Endothelial cell (in vitro differentiated cells): Measurements from ENCODE around the gene GAS6. TPM values are rescaled to one million over a fixed set of nuclear protein-coding genes. Genes with fewer than 3 reads are reported as not detected.

Source experiments
- DNase-seq: peaks from one replicate; pipeline ENCODE4 v3.0.0; 2021; ENCODE audit warnings: low spot score
- H3K27ac Mint-ChIP-seq: one replicate; pipeline ENCODE4 v1.8.0; 2021; ENCODE audit warnings: mixed read lengths, inconsistent platforms; ENCODE audit not compliant: unreplicated experiment
- H3K27me3 Mint-ChIP-seq: one replicate; pipeline ENCODE4 v1.8.0; 2021; ENCODE audit warnings: mild to moderate bottlenecking, moderate library complexity, mixed read lengths, inconsistent platforms; ENCODE audit not compliant: unreplicated experiment
- H3K36me3 Mint-ChIP-seq: one replicate; pipeline ENCODE4 v1.8.0; 2021; ENCODE audit warnings: mild to moderate bottlenecking, low read depth, mixed read lengths, inconsistent platforms; ENCODE audit not compliant: unreplicated experiment
- H3K4me1 Mint-ChIP-seq: one replicate; pipeline ENCODE4 v1.8.0; 2021; ENCODE audit warnings: mild to moderate bottlenecking, mixed read lengths, inconsistent platforms; ENCODE audit not compliant: unreplicated experiment
- H3K4me3 Mint-ChIP-seq: one replicate; pipeline ENCODE4 v1.8.0; 2021; ENCODE audit warnings: mild to moderate bottlenecking, mixed read lengths, inconsistent platforms; ENCODE audit not compliant: unreplicated experiment
- H3K9me3 Mint-ChIP-seq: one replicate; pipeline ENCODE4 v1.8.0; 2021; ENCODE audit warnings: mixed read lengths, inconsistent platforms; ENCODE audit not compliant: unreplicated experiment
- CTCF ChIP-seq: fragments of 200-600 bp; sonication (generic); IDR thresholded peaks from one replicate; pipeline ENCODE4 v1.5.0; 2021; ENCODE audit warnings: antibody characterized with exemption; ENCODE audit not compliant: unreplicated experiment
- total RNA-seq: library from RNA; stranded (reverse); fragmentation: NEBNext Ultra II Directional; extraction: Animal tissue kit (Norgen Biotek cat#: 25700); gene quantifications from one replicate; pipeline ENCODE4 v1.2.1, GENCODE V29; 2021; ENCODE audit not compliant: unreplicated experiment

Gene GAS6
- total RNA-seq, 1 donor from 2014 or later: 19.8 TPM

- no peak for DNase-seq
- Mint-ChIP-seq H3K4me3 (no peak overlapping the region), H3K27ac (no peak overlapping the region), H3K4me1 (peaks cover 9% of the 10 kb centered on the region), H3K9me3 (no peaks in the 10 kb centered on the region), H3K27me3 (peaks cover 6% of the 10 kb centered on the region), H3K36me3 (peaks cover 6% of the 10 kb centered on the region)
- TF ChIP-seq CTCF: no peak
Observed at GRCh38 chr13:113846636-113847318, 17.1 kb downstream of the GAS6 start.

GRCh38 chr13:113845723-113846635, 17.9 kb downstream of the GAS6 start:
- DNase-seq: no peak
- Mint-ChIP-seq H3K27ac (no peak overlapping the region), H3K36me3 (peaks cover 7% of the 10 kb centered on the region), H3K9me3 (no peaks in the 10 kb centered on the region), H3K4me3 (no peak overlapping the region), H3K4me1 (peaks cover 16% of the 10 kb centered on the region), H3K27me3 (peaks cover 6% of the 10 kb centered on the region)
- TF ChIP-seq CTCF: no peak

- H3K27ac Mint-ChIP-seq: no peak overlapping the region
Observed at GRCh38 chr13:113845055-113845454, 18.8 kb downstream of the GAS6 start.

GRCh38 chr13:113843864-113844556, 19.9 kb downstream of the GAS6 start:
- H3K27ac Mint-ChIP-seq: peak overlapping the region; percentile 27
- DNase-seq: no peak
- no peak overlapping the region for H3K4me3 Mint-ChIP-seq
- H3K4me1 Mint-ChIP-seq: peaks cover 16% of the 10 kb centered on the region
- H3K36me3 Mint-ChIP-seq: peaks cover 7% of the 10 kb centered on the region
- peaks cover 5% of the 10 kb centered on the region for H3K27me3 Mint-ChIP-seq
- no peaks in the 10 kb centered on the region for H3K9me3 Mint-ChIP-seq
- no peak for TF ChIP-seq CTCF

More at GRCh38 chr13:113845055-113845454, 18.8 kb downstream of the GAS6 start:
- Mint-ChIP-seq H3K36me3 (peaks cover 7% of the 10 kb centered on the region), H3K4me1 (peaks cover 16% of the 10 kb centered on the region), H3K4me3 (no peak overlapping the region), H3K9me3 (no peaks in the 10 kb centered on the region), H3K27me3 (peaks cover 6% of the 10 kb centered on the region)
- no peak for DNase-seq
- no peak for TF ChIP-seq CTCF
